ENCODE data around the gene SPRR2D. TPM values are rescaled to one million over a fixed set of nuclear protein-coding genes. Genes with fewer than 3 reads are reported as not detected.
"Not testable (repeated sequence)": the region's sequence is repeated elsewhere in the genome, so short reads cannot be mapped to it uniquely, and the experiment has no call there.

SPRR2D gene
- not detected in 2 replicates for total RNA-seq

GRCh38 chr1:153040950-153041631, at the start of gene SPRR2D:
Gene SPRR2D, minus strand, starts transcription at chr1:153041120. Its CDS starts 774 bp downstream, at chr1:153040346.
- DNase-seq (ENCODE audit: low read depth in 2 of 2), result no peak

- DNase-seq (ENCODE audit: low read depth in 2 of 2), result no peak
Measured at GRCh38 chr1:153087652-153088051, 46.7 kb upstream of the SPRR2D start.

GRCh38 chr1:153081736-153082135, 40.8 kb upstream of the SPRR2D start:
- no peak for DNase-seq (ENCODE audit: low read depth in 2 of 2)

- DNase-seq (ENCODE audit: low read depth in 2 of 2), result no peak
Measured at GRCh38 chr1:153072806-153073726, 32.1 kb upstream of the SPRR2D start.

GRCh38 chr1:153071511-153071910, 30.6 kb upstream of the SPRR2D start, which contains the start of gene SPRR2B:
Gene SPRR2B, minus strand, starts transcription at chr1:153071611. Its CDS starts 772 bp downstream, at chr1:153070839.
- no peak for DNase-seq (ENCODE audit: low read depth in 2 of 2)

GRCh38 chr1:153070243-153070642, 29.3 kb upstream of the SPRR2D start:
- DNase-seq (ENCODE audit: low read depth in 2 of 2), result no peak

- DNase-seq (ENCODE audit: low read depth in 2 of 2), result no peak
Measured at GRCh38 chr1:153058826-153059784, 18.2 kb upstream of the SPRR2D start.

GRCh38 chr1:153058154-153058553, 17.2 kb upstream of the SPRR2D start:
- DNase-seq (ENCODE audit: low read depth in 2 of 2), result no peak

- no peak for DNase-seq (ENCODE audit: low read depth in 2 of 2)
Measured at GRCh38 chr1:153057375-153057774, 16.5 kb upstream of the SPRR2D start, which contains the start of gene SPRR2A. Gene SPRR2A, minus strand, starts transcription at chr1:153057512. Its CDS starts 777 bp downstream, at chr1:153056735.

- DNase-seq (ENCODE audit: low read depth in 2 of 2), result not testable (repeated sequence)
Measured at GRCh38 chr1:153056111-153056510, 15.2 kb upstream of the SPRR2D start.

- no peak for DNase-seq (ENCODE audit: low read depth in 2 of 2)
Measured at GRCh38 chr1:153049211-153049610, 8.3 kb upstream of the SPRR2D start.

- DNase-seq (ENCODE audit: low read depth in 2 of 2), result no peak
Measured at GRCh38 chr1:153035211-153035610, 5.7 kb downstream of the SPRR2D start.

GRCh38 chr1:153032677-153033308, 8.1 kb downstream of the SPRR2D start:
- DNase-seq (ENCODE audit: low read depth in 2 of 2), result peak in 1 of 2 donors; percentile 1

GRCh38 chr1:153032073-153032472, 8.8 kb downstream of the SPRR2D start:
- DNase-seq (ENCODE audit: low read depth in 2 of 2), result no peak

GRCh38 chr1:153030895-153031294, 10.0 kb downstream of the SPRR2D start, which contains the start of gene SPRR1B:
Gene SPRR1B, plus strand, starts transcription at chr1:153031203. Its CDS starts 1,143 bp downstream, at chr1:153032346.
- no peak for DNase-seq (ENCODE audit: low read depth in 2 of 2)

- no peak for DNase-seq (ENCODE audit: low read depth in 2 of 2)
Measured at GRCh38 chr1:153028766-153029165, 12.2 kb downstream of the SPRR2D start.

GRCh38 chr1:153025797-153026196, 15.1 kb downstream of the SPRR2D start:
- DNase-seq (ENCODE audit: low read depth in 2 of 2), result no peak

GRCh38 chr1:153024413-153024812, 16.5 kb downstream of the SPRR2D start:
- no peak for DNase-seq (ENCODE audit: low read depth in 2 of 2)

GRCh38 chr1:153023109-153023508, 17.8 kb downstream of the SPRR2D start:
- DNase-seq (ENCODE audit: low read depth in 2 of 2), result no peak

- DNase-seq (ENCODE audit: low read depth in 2 of 2), result not testable (repeated sequence)
Measured at GRCh38 chr1:153022340-153022739, 18.6 kb downstream of the SPRR2D start.
